Lung microvascular endothelial cell (primary cell): Measurements from ENCODE around the gene PKHD1. TPM values are rescaled to one million over a fixed set of nuclear protein-coding genes. Genes with fewer than 3 reads are reported as not detected.
A peak's percentile ranks its signal among the peaks of the same experiment; 100 is the strongest.

Source experiments
- DNase-seq, 2 donors: peaks; one replicate each; pipeline versions ENCODE4 v3.0.0 to v3.0.0-alpha.2; 2010; ENCODE audit warnings: low read depth in 2 of 2
- total RNA-seq: library from RNA; depleted of rRNA; stranded (reverse); fragments of >200 nt; gene quantifications from 2 replicates; pipeline ENCODE4 v1.2.1, GENCODE V29; 2014

Gene PKHD1
- total RNA-seq, 1 donor from 2014 or later: not detected

- peak in 1 of 2 donors; percentile 1 for DNase-seq
These were observed 468.9 kb downstream of the PKHD1 start for GRCh38 chr6:51618563-51618962.

DNA sequence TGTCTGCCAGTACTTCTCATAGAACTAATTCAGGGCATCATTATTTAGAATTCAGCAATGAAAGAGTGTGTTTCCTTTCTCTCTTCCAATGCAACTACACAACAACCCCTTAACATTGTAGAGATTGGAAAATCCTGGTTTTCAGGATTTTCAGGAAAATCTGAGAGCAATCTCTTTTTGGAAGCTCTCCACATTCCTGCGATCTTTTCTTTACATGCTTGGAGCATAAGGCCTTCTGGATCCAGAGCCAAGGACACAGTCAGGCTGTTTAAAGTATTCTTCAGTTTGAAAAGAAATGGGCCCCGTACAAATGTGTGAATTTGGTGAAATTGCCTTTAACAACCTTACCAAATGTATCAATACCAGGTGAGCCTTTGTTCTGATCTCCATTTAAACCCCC lies 469.7 kb downstream of the PKHD1 start:
- no peak for DNase-seq

GRCh38 chr6:51616243-51616642 lies 471.2 kb downstream of the PKHD1 start:
- DNase-seq: no peak

DNA sequence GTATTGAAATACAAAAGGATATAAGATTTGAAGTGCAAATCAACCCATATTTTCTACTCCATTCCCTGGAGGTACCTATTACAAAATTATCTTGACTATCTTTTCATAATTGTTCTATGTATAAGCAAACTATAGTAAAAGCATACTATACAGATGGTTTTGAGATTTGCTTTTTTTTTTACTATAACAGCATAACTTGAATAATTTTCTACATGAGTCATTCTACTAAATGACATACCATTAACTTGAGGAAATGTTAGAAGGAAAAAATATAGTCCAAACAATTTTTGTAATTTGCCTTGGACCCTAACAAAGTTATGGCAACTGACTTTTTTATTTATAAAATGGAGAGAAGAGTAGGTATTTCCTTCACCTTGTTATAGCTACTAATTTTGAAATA lies 472.7 kb downstream of the PKHD1 start:
- no peak for DNase-seq

DNA sequence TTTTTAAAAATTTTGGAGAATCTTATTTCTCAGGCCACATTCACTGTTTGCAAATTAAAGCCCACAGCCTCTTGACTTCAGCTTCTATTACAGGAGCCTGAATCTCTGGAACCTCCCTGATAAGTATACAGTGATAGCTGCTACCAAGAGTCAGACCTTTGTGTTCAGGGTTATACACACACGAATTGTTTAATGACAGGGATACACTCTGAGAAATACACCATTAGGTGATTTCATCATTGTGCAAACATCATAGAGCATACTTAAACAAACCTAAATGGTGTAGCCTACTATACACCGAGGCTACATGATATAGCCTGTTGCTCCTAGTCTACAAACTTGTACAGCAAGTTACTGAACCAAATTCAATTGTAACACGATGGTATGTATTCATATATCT lies 473.9 kb downstream of the PKHD1 start:
- no peak for DNase-seq

GRCh38 chr6:51608932-51609331 lies 478.5 kb downstream of the PKHD1 start:
- DNase-seq: no peak

DNA sequence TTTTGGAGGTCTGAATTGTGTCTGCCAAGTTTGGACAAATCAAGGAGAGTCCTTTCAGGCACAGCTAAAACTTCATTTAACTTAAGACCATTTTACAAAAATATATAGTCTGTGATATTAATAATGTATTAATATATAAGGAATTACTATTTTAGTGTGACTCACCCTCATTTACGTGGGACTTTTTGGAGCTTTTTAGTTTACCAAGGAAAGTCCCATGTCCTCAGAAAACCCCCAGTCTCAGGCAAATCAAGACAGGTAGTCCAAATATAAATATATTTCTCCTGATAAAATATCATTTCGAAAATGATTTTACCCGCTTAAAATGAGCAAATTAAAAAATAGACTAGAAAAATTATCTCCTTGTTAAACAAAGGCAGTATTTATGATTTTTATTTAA lies 479.0 kb downstream of the PKHD1 start:
- DNase-seq: no peak

DNA sequence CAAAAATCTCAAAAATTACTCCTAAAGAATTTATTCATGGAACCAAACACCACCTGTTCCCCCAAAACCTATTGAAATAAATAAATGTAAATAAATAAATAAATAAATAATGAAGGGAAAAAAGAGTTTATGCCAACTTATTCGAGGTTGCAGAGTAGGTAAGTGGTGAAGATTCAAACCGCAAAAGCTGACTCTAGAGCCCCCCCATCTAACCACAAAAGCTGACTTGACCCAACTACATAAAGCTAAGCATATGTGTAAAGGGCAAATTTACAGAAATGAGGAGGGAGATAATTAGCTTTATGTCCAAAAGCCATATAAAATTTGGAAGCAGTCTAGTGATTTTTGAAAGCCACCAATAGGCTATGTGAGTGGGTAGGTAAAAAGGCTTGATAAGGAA lies 486.9 kb downstream of the PKHD1 start:
- DNase-seq: no peak

DNA sequence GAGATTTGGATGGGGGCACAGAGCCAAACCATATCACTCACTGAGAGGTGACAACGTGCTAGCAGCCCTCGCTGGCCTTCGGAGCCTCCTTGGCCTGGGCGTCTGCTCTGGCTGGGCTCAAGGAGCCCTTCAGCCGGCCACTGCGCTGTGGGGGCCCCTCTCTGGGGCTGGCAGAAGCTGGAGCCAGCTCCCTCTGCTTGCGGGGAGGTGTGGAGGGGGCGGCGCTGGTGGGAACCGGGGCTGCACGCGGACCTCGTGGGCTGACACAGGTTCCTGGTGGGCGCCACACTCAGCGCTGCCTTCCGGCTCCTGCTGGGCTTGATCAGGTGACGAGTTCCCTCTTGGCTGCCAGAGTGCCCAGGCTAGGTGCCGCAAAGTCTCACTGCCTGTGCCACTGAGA lies 489.2 kb downstream of the PKHD1 start:
- DNase-seq: no peak

GRCh38 chr6:51594981-51595380 lies 492.4 kb downstream of the PKHD1 start:
- no peak for DNase-seq

- no peak for DNase-seq
These were observed 502.1 kb downstream of the PKHD1 start for GRCh38 chr6:51585264-51585663.

- no peak for DNase-seq
These were observed 503.2 kb downstream of the PKHD1 start for GRCh38 chr6:51584163-51584562.

DNA sequence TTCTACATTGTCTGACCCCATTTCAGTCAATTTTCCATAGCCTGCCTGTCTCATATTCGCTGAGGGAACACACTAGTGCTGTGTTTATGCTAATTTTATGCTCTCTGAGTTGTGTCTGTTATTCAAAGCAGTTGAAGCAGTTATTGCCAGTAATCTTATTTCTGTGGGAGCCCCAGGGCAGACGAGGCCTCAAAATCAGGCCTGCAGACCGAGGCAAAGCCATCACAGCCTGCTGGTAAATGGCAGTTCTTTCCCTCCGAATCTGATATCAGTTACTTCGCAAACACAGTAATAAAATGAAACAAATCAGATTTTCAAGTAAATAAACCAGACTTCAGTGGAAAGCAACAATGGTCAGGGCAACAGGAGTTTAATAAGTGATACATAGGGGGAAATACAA lies 508.4 kb downstream of the PKHD1 start:
- DNase-seq: no peak

DNA sequence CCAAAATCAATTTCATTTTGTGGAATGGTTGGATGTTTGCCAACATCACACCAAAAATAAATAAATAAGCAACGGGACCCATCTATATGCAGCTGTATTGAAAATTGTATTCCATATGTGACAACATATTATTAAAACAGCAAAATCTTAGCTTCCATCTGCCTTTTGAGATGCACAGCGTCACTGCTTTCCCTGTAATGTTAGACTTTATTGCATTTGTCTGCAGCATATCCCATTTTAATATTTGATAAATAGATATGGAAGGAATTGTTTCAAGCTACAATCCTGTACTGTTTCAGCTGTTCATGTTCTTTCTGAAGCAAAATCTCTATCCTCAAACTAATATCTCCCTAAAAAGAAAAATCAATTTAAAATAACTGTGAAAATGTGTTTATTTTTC lies 509.1 kb downstream of the PKHD1 start:
- DNase-seq: no peak

DNA sequence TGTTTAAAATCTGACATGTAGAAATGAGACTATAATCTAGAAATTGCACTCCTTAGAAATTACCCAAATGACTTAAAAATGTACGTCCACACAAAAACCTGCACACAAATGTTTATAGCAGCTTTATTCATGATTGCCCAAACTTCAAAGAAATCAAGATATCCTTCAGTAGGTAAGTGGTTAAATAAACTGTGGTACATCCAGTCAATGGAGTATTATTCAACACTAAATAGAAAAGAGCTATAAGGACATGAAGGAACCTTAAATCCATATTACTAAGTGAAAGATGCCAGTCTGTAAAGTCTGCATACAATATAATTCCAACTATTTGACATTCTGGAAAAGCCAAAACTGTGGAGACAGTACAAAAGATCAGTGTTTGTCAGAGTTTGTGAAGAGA lies 513.4 kb downstream of the PKHD1 start:
- no peak for DNase-seq

DNA sequence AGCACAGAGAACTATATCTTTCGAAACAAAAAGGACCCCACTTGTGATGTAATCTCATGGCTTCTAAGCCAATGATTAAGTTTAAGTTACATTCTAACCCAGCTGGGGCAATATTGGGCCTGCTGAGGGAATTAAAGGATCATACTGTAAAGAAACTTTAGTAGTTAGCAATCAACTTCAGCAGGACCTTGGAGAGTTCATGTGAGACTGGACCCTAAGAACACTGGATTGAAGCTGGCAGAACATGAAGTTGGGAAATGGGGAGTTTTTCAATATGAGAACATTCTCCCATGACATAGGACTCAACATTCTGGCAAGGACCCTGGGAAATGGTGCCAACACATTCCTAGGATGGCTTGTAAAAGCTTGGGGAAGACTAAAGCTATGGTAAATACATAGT lies 516.2 kb downstream of the PKHD1 start:
- no peak for DNase-seq

GRCh38 chr6:51570168-51570921 lies 517.1 kb downstream of the PKHD1 start:
- no peak for DNase-seq

DNA sequence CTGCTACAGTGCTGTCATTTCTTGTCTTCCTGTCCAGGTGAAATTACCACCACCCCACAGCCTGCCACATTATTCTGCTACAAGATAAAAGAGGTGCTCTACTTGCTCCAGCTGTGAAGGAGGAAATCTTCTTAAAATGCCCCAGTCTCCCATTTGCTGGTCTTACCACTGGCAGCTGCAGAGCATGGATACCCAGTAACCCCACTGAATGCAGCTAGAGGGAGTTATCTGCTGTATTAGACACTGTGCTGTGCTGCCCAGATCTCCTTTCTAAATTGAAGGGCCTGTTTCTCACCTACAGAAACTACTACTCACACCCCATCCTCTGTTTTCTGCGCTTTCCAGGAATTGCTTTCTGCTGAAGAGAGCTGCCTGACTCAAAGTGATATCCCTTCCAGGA lies 517.8 kb downstream of the PKHD1 start:
- DNase-seq: no peak

DNA sequence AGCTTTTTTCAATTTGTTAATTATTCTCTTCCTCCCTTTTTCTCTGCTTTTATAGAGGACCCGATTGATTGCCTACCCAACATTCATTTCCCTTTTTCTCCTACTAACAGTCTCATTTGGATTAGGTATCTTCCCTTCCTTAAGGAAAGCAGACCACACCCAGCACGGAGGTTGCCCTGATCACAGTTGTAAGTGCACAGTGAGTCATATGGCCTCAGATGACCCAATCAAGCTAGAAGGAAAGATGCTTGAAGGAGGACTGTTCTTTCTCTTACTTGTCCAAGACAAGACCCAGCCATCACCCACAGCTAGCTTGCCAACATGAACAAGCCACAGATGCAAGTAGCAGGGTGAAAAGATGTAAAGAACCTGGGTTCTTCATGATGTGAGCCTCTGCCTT lies 518.6 kb downstream of the PKHD1 start:
- no peak for DNase-seq

DNA sequence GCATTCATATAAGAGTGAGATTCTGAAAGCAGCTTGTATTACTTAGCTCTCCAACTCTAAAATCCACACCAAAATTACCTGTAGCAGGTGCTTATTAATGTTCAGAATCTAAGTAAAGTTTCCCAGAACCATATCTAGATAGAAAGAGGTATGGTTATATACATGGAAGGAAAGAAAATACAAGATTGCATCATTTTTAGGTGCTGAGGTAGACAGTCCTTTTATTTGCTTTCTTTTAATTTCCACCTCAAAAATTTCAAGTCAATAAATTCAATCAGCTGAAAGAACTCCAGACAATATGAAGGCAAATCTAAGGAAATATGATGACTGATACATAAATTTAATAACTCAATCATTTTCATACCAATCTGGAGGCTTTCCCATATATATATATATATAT lies 521.9 kb downstream of the PKHD1 start:
- DNase-seq: no peak
